Vagina (tissue), 2 donors: ENCODE data around the gene CHRM5. TPM values are rescaled to one million over a fixed set of nuclear protein-coding genes. Genes with fewer than 3 reads are reported as not detected.

Experiments
- DNase-seq, 2 donors: peaks; one replicate each; pipeline ENCODE4 v3.0.0-alpha.2; 2017; ENCODE audit errors: extremely low spot score in 2 of 2
- H3K27ac ChIP-seq: fragments of 200-600 bp; sonication (generic); one replicate; pipeline ENCODE4 v1.5.1; 2019
- H3K27me3 ChIP-seq: fragments of 200-600 bp; sonication (generic); one replicate; pipeline ENCODE4 v1.5.1; 2019
- H3K36me3 ChIP-seq, 2 donors: fragments of 200-600 bp; sonication (generic); one replicate each; pipeline ENCODE4 v1.5.1; 2017 to 2019
- H3K4me1 ChIP-seq: fragments of 200-600 bp; sonication (generic); one replicate; pipeline ENCODE4 v1.5.1; 2019
- H3K4me3 ChIP-seq, 2 donors: fragments of 200-600 bp; sonication (generic); 1 replicate in 1 of 2; 2 replicates in 1 of 2; pipeline ENCODE4 v1.5.1; 2016 to 2019
- H3K9me3 ChIP-seq: fragments of 200-600 bp; sonication (generic); one replicate; pipeline ENCODE4 v1.5.1; 2019
- POLR2A ChIP-seq, 2 donors: fragments of 450-650 bp; IDR thresholded peaks; one replicate each; pipeline ENCODE4 v1.6.1; 2017; ENCODE audit warnings: antibody characterized with exemption in 2 of 2, mild to moderate bottlenecking in 2 of 2, moderate library complexity in 2 of 2
- POLR2AphosphoS5 ChIP-seq, 2 donors: sonication (generic); formaldehyde crosslinking; IDR thresholded peaks; one replicate each; pipeline ENCODE4 v1.9.0; 2017; ENCODE audit warnings: antibody characterized with exemption in 2 of 2, mild to moderate bottlenecking in 2 of 2, low read depth in 1 of 2; ENCODE audit not compliant: insufficient read depth in 1 of 2
- intact Hi-C: fragments of 100-400 bp; cut with DNase I; formaldehyde crosslinking; loops from one replicate; pipeline ENCODE4 v1.15.1; 2023
- total RNA-seq: library from RNA; depleted of rRNA; stranded (reverse); fragments of >200 nt; gene quantifications from one replicate; pipeline ENCODE4 v1.2.3, GENCODE V29; 2016
- TF ChIP-seq, protein P1 (sequence below), 3 experiments: fragments of 450-650 bp in 2 of 3; fragments of 200-600 bp in 1 of 3; sonication (generic) in 1 of 3; IDR thresholded peaks; one replicate each; pipeline ENCODE4 v1.5.1; 2017 to 2019; ENCODE audit warnings: antibody characterized with exemption in 3 of 3, mild to moderate bottlenecking in 2 of 3, moderate library complexity in 2 of 3

The CHRM5 gene
- total RNA-seq, 1 donor from 2014 or later: not detected

DNA sequence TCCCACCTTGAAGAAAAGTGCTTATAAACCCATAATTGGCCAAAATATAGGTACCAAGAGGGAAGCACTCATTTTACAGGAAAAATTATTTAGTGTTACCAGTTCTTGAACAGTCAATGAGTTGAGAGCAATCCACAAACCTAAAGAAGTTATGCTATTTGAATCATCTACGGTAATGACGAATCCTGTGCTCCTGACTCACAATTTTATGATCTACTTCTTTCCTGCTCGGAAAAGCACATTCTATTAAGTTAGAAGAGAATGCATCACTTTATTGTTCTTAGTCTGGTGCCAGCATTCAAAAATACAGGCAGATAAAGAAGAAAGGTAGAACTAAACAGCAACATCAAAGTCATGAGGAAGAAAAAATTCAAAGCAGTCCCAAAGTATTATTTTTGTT, 33.2 kb downstream of the CHRM5 start:
- H3K4me1 ChIP-seq: no peaks in the 10 kb centered on the region
- no peaks in the 10 kb centered on the region for H3K9me3 ChIP-seq
- H3K4me3 ChIP-seq: no peak overlapping the region
- H3K36me3 ChIP-seq: no peaks in the 10 kb centered on the region
- H3K27ac ChIP-seq: no peak overlapping the region
- intact Hi-C loops: no loop called here
- DNase-seq: no peak
- no peaks in the 10 kb centered on the region for H3K27me3 ChIP-seq
- TF ChIP-seq POLR2AphosphoS5 (IDR thresholded peaks at IDR 0.05; ENCODE audit: insufficient read depth in 1 of 2, low read depth in 1 of 2): no peak
- TF ChIP-seq, protein P1, sequence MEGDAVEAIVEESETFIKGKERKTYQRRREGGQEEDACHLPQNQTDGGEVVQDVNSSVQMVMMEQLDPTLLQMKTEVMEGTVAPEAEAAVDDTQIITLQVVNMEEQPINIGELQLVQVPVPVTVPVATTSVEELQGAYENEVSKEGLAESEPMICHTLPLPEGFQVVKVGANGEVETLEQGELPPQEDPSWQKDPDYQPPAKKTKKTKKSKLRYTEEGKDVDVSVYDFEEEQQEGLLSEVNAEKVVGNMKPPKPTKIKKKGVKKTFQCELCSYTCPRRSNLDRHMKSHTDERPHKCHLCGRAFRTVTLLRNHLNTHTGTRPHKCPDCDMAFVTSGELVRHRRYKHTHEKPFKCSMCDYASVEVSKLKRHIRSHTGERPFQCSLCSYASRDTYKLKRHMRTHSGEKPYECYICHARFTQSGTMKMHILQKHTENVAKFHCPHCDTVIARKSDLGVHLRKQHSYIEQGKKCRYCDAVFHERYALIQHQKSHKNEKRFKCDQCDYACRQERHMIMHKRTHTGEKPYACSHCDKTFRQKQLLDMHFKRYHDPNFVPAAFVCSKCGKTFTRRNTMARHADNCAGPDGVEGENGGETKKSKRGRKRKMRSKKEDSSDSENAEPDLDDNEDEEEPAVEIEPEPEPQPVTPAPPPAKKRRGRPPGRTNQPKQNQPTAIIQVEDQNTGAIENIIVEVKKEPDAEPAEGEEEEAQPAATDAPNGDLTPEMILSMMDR (IDR thresholded peaks at IDR 0.05): no peak
- no peak for TF ChIP-seq POLR2A (IDR thresholded peaks at IDR 0.05)

DNA sequence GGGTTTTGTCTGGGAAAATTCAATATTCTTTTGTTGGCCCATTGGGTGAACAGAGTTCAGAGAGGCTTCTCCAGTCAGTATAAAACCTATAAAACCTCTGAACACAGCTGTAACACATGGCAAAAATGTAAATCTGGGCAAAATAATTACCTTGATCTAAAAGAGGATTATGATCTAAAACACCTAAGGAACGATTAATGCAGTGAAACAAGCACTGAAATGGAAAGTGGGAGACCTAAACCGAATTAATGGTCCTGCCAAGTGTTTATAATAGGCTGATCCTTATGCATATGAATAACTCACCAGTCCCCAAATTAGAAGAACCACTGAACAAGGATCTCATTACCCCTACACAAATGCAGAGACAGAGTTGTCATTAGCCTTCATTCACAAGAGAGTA, 38.1 kb downstream of the CHRM5 start:
- H3K27me3 ChIP-seq: no peaks in the 10 kb centered on the region
- H3K9me3 ChIP-seq: no peaks in the 10 kb centered on the region
- intact Hi-C loops: no loop called here
- DNase-seq: no peak
- H3K4me1 ChIP-seq: no peaks in the 10 kb centered on the region
- TF ChIP-seq POLR2AphosphoS5 (IDR thresholded peaks at IDR 0.05; ENCODE audit: insufficient read depth in 1 of 2, low read depth in 1 of 2) (no peak), POLR2A (IDR thresholded peaks at IDR 0.05) (no peak)
- TF ChIP-seq, protein P1 (IDR thresholded peaks at IDR 0.05): no peak
- no peak overlapping the region for H3K27ac ChIP-seq
- no peaks in the 10 kb centered on the region for H3K36me3 ChIP-seq
- no peak overlapping the region for H3K4me3 ChIP-seq

DNA sequence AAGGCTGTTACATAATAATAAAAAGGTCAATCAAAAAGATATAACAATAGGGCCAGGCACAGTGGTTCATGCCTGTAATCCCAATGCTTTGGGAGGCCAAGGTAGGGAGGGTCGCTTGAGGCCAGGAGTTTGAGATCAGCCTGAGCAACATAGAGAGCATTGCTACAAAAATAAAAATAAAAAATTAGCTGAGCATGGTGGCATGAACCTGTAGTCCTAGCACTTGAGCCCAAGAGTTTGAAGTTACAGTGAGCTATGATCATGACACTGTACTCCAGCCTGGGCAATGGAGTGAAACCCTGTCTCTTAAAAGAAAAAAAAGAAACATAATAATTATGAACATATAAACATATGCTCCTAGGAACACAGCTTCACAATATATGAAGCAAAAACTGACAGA, 41.4 kb downstream of the CHRM5 start:
- intact Hi-C loops: no loop called here
- DNase-seq: no peak
- H3K27me3 ChIP-seq: no peaks in the 10 kb centered on the region
- H3K9me3 ChIP-seq: no peaks in the 10 kb centered on the region
- H3K36me3 ChIP-seq: no peaks in the 10 kb centered on the region
- H3K4me3 ChIP-seq: no peak overlapping the region
- no peak overlapping the region for H3K27ac ChIP-seq
- H3K4me1 ChIP-seq: no peaks in the 10 kb centered on the region
- TF ChIP-seq, protein P1 (IDR thresholded peaks at IDR 0.05): no peak
- no peak for TF ChIP-seq POLR2AphosphoS5 (IDR thresholded peaks at IDR 0.05; ENCODE audit: insufficient read depth in 1 of 2, low read depth in 1 of 2)
- TF ChIP-seq POLR2A (IDR thresholded peaks at IDR 0.05): no peak

DNA sequence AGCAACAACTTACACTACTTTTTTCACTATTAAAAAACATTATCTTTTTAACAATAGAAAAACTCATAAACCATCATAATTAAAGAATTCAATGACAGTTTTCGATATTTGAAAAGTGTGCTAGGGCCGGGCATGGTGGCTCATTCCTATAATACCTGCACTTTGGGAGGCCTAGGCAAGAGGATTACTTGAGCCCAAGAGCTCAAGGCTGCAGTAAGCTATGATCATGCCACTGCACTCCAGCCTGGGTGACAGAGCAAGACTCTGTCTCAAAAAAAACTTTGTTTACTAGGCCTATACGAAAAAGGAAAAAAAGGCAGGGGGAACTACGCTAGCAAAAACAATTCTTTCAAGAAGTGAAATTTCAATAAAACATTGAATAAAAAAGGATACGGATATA, 42.6 kb downstream of the CHRM5 start:
- Histone ChIP-seq H3K9me3 (no peaks in the 10 kb centered on the region), H3K4me3 (no peak overlapping the region), H3K36me3 (no peaks in the 10 kb centered on the region), H3K27ac (no peak overlapping the region), H3K4me1 (no peaks in the 10 kb centered on the region), H3K27me3 (no peaks in the 10 kb centered on the region)
- DNase-seq: no peak
- TF ChIP-seq POLR2AphosphoS5 (IDR thresholded peaks at IDR 0.05; ENCODE audit: insufficient read depth in 1 of 2, low read depth in 1 of 2): no peak
- TF ChIP-seq, protein P1 (IDR thresholded peaks at IDR 0.05): no peak
- TF ChIP-seq POLR2A (IDR thresholded peaks at IDR 0.05): no peak
- intact Hi-C loops: no loop called here

DNA sequence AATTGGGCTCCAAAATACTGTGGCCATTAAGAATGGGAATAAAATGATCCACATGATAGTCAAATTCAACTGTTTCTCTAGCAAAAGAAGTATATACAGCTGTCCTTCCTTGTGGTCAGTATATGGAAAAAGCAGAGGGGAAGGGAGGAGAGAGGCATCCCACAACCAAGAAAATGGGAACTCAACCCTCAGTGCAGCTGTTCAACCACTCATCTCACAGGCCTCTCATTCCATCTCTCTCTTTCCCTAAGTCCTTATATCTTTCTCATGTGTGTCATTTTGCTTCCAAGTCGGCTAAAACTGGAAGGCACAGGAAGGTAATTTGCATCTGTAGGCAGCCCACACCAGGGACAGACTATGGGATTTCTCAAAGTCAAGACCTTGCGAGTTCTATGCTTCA, 43.2 kb downstream of the CHRM5 start:
- intact Hi-C loops: no loop called here

More for the DNA sequence above, 43.2 kb downstream of the CHRM5 start:
- no peaks in the 10 kb centered on the region for H3K36me3 ChIP-seq
- H3K4me3 ChIP-seq: no peak overlapping the region
- H3K4me1 ChIP-seq: no peaks in the 10 kb centered on the region
- no peaks in the 10 kb centered on the region for H3K9me3 ChIP-seq
- DNase-seq: no peak
- H3K27me3 ChIP-seq: no peaks in the 10 kb centered on the region
- H3K27ac ChIP-seq: no peak overlapping the region
- TF ChIP-seq POLR2A (IDR thresholded peaks at IDR 0.05) (no peak), POLR2AphosphoS5 (IDR thresholded peaks at IDR 0.05; ENCODE audit: insufficient read depth in 1 of 2, low read depth in 1 of 2) (no peak)
- TF ChIP-seq, protein P1 (IDR thresholded peaks at IDR 0.05): no peak
